SK-N-SH (cell line): ENCODE data around the gene STARD5.

Experiments used
- EP300 ChIP-seq, 2 experiments: IDR thresholded peaks; 2 replicates each; pipeline versions ENCODE4 v1.4.0 to v1.6.1; 2012; ENCODE audit warnings: borderline replicate concordance in 1 of 2, low read depth in 1 of 2, low read length in 1 of 2
- FOXJ3 ChIP-seq: sonication (generic); formaldehyde crosslinking; IDR thresholded peaks from 2 replicates; pipeline ENCODE4 v1.5.1; 2020; ENCODE audit warnings: mild to moderate bottlenecking, missing genetic modification reagents
- FOXM1 ChIP-seq: IDR thresholded peaks from 2 replicates; pipeline ENCODE4 v1.4.0; 2012; ENCODE audit warnings: low read depth, mild to moderate bottlenecking
- GABPA ChIP-seq: IDR thresholded peaks from 2 replicates; pipeline ENCODE4 v1.4.0; 2012; ENCODE audit warnings: low read depth, mild to moderate bottlenecking
- NFIC ChIP-seq: IDR thresholded peaks from 2 replicates; pipeline ENCODE4 v1.4.0; 2012; ENCODE audit warnings: borderline replicate concordance
- POLR2AphosphoS5 ChIP-seq: IDR thresholded peaks from 2 replicates; pipeline ENCODE4 v1.6.1; 2012; ENCODE audit warnings: low read depth, low read length
- RCOR1 ChIP-seq: fragments of 150-350 bp; IDR thresholded peaks from 2 replicates; pipeline ENCODE4 v1.6.1; 2017; ENCODE audit warnings: antibody characterized with exemption, low read length
- SMC3 ChIP-seq: IDR thresholded peaks from 2 replicates; pipeline ENCODE4 v1.6.1; 2012; ENCODE audit warnings: low read depth, low read length, improper control_type of control experiment
- TEAD4 ChIP-seq: IDR thresholded peaks from 2 replicates; pipeline ENCODE4 v1.4.0; 2012; ENCODE audit warnings: mild to moderate bottlenecking, borderline replicate concordance; ENCODE audit not compliant: insufficient read depth
- YY1 ChIP-seq: IDR thresholded peaks from 2 replicates; pipeline ENCODE4 v1.4.0; 2012; ENCODE audit warnings: low read depth, mild to moderate bottlenecking
- TF ChIP-seq, protein P1 (sequence below): fragments of 200-600 bp; sonication (generic); IDR thresholded peaks from 2 replicates; pipeline ENCODE4 v1.6.1; 2017; ENCODE audit warnings: antibody characterized with exemption, mild to moderate bottlenecking, moderate library complexity
- TF ChIP-seq, protein P2 (sequence below): IDR thresholded peaks from 2 replicates; pipeline ENCODE4 v1.4.0; 2012; ENCODE audit warnings: low read depth
- TF ChIP-seq, protein P3 (sequence below): IDR thresholded peaks from 2 replicates; pipeline ENCODE4 v1.6.1; 2012; ENCODE audit warnings: mild to moderate bottlenecking, low read depth, low read length, moderate library complexity

DNA sequence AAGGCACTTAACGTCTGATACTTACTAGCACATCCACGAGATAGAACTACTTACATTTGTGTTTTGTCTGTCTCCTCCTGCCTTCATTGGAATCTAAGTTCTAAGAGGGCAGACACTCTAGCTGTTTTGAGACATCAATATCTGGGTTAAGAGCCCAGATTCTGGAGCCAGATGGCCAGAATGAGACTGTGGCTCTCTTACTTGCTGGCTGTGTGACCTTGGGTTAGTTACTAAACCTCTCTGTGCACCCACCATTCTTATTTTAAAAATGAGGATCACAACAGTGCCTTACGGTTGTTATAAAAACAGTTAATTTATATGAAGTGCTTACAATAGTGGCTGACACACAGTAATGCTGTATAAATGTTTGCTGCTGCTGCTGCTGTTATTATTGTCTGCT, 7.7 kb downstream of the STARD5 start:
- TF ChIP-seq, protein P1, sequence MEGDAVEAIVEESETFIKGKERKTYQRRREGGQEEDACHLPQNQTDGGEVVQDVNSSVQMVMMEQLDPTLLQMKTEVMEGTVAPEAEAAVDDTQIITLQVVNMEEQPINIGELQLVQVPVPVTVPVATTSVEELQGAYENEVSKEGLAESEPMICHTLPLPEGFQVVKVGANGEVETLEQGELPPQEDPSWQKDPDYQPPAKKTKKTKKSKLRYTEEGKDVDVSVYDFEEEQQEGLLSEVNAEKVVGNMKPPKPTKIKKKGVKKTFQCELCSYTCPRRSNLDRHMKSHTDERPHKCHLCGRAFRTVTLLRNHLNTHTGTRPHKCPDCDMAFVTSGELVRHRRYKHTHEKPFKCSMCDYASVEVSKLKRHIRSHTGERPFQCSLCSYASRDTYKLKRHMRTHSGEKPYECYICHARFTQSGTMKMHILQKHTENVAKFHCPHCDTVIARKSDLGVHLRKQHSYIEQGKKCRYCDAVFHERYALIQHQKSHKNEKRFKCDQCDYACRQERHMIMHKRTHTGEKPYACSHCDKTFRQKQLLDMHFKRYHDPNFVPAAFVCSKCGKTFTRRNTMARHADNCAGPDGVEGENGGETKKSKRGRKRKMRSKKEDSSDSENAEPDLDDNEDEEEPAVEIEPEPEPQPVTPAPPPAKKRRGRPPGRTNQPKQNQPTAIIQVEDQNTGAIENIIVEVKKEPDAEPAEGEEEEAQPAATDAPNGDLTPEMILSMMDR: no peak
- TF ChIP-seq SMC3: no peak
- TF ChIP-seq NFIC: no peak
- TF ChIP-seq, protein P2, sequence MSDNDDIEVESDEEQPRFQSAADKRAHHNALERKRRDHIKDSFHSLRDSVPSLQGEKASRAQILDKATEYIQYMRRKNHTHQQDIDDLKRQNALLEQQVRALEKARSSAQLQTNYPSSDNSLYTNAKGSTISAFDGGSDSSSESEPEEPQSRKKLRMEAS: no peak
- TF ChIP-seq POLR2AphosphoS5: no peak
- TF ChIP-seq, protein P3, sequence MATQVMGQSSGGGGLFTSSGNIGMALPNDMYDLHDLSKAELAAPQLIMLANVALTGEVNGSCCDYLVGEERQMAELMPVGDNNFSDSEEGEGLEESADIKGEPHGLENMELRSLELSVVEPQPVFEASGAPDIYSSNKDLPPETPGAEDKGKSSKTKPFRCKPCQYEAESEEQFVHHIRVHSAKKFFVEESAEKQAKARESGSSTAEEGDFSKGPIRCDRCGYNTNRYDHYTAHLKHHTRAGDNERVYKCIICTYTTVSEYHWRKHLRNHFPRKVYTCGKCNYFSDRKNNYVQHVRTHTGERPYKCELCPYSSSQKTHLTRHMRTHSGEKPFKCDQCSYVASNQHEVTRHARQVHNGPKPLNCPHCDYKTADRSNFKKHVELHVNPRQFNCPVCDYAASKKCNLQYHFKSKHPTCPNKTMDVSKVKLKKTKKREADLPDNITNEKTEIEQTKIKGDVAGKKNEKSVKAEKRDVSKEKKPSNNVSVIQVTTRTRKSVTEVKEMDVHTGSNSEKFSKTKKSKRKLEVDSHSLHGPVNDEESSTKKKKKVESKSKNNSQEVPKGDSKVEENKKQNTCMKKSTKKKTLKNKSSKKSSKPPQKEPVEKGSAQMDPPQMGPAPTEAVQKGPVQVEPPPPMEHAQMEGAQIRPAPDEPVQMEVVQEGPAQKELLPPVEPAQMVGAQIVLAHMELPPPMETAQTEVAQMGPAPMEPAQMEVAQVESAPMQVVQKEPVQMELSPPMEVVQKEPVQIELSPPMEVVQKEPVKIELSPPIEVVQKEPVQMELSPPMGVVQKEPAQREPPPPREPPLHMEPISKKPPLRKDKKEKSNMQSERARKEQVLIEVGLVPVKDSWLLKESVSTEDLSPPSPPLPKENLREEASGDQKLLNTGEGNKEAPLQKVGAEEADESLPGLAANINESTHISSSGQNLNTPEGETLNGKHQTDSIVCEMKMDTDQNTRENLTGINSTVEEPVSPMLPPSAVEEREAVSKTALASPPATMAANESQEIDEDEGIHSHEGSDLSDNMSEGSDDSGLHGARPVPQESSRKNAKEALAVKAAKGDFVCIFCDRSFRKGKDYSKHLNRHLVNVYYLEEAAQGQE: no peak
- no peak for TF ChIP-seq TEAD4
- TF ChIP-seq FOXJ3 (CRISPR knock-in tag): no peak
- TF ChIP-seq YY1: no peak
- TF ChIP-seq EP300 (IDR thresholded peaks at IDR 0.05; ENCODE audit: borderline replicate concordance in 1 of 2, low read depth in 1 of 2, low read length in 1 of 2): no peak
- TF ChIP-seq RCOR1: no peak
- TF ChIP-seq FOXM1: no peak
- TF ChIP-seq GABPA: no peak
